ENCODE measurements around the gene SLC4A5.
"Not testable (repeated sequence)": the region's sequence is repeated elsewhere in the genome, so short reads cannot be mapped to it uniquely, and the experiment has no call there.

The SLC4A5 gene

DNA sequence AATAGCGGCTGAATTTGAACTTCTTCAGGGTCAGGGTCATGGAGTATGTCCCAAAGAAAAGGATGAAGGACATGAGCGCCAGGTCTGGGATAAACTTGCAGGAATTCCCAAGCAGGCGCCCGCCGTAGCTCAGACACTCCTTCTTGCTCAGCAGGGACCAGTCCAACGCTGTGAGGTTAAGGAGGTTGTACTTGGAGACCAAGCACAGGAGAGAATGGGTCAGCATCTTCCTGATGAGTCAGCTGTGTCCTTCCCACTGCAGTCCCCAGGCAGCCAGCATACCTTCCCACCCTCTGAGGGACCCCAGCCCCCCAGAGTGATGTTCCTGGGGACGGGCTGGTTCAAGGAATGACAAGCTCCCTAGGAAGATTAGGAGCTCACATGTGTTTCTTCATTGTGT is 103.9 kb downstream of the SLC4A5 start:
- Histone ChIP-seq H3K27me3 (ENCODE audit: control insufficient read depth, insufficient read depth, low read length) (no peaks in the 10 kb centered on the region), H3K27ac (no peak overlapping the region), H3K9me3 (ENCODE audit: control insufficient read depth, low read length) (no peaks in the 10 kb centered on the region), H2AFZ (no peak overlapping the region), H3K36me3 (ENCODE audit: control insufficient read depth, insufficient read depth, low read length) (no peaks in the 10 kb centered on the region), H3K4me1 (no peaks in the 10 kb centered on the region), H3K4me3 (ENCODE audit: low read depth, low read length) (no peak overlapping the region), H3K79me2 (no peaks in the 10 kb centered on the region), H3K9ac (no peak overlapping the region), H3K4me2 (ENCODE audit: low read length) (no peak overlapping the region)
- TF ChIP-seq, protein P1, sequence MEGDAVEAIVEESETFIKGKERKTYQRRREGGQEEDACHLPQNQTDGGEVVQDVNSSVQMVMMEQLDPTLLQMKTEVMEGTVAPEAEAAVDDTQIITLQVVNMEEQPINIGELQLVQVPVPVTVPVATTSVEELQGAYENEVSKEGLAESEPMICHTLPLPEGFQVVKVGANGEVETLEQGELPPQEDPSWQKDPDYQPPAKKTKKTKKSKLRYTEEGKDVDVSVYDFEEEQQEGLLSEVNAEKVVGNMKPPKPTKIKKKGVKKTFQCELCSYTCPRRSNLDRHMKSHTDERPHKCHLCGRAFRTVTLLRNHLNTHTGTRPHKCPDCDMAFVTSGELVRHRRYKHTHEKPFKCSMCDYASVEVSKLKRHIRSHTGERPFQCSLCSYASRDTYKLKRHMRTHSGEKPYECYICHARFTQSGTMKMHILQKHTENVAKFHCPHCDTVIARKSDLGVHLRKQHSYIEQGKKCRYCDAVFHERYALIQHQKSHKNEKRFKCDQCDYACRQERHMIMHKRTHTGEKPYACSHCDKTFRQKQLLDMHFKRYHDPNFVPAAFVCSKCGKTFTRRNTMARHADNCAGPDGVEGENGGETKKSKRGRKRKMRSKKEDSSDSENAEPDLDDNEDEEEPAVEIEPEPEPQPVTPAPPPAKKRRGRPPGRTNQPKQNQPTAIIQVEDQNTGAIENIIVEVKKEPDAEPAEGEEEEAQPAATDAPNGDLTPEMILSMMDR (IDR thresholded peaks at IDR 0.05), result no peak

DNA sequence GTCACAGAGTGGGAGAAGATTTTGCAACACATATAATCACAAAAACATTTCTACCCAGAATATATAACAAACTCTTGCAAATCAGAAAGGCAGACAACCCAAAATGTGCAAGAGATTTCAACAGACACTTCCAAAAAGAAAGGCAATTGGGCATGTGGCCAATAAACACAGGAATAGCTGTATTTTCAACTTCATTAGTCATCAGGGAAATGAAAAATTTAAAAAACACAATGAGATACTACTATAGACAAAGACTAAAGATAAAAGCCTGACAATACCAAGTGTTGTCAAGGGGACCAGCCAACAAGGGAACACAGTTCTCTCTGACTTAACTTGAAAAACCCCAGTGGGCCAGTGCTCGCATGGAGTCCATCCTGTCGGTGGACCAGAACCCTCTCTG is 104.3 kb downstream of the SLC4A5 start:
- H3K9me3 ChIP-seq (ENCODE audit: control insufficient read depth, low read length), result no peaks in the 10 kb centered on the region
- no peaks in the 10 kb centered on the region for H3K27me3 ChIP-seq (ENCODE audit: control insufficient read depth, insufficient read depth, low read length)
- no peak overlapping the region for H2AFZ ChIP-seq
- no peaks in the 10 kb centered on the region for H3K79me2 ChIP-seq
- H3K4me2 ChIP-seq (ENCODE audit: low read length), result no peak overlapping the region
- no peak overlapping the region for H3K9ac ChIP-seq
- TF ChIP-seq, protein P1 (IDR thresholded peaks at IDR 0.05), result no peak
- H3K36me3 ChIP-seq (ENCODE audit: control insufficient read depth, insufficient read depth, low read length), result no peaks in the 10 kb centered on the region
- no peak overlapping the region for H3K27ac ChIP-seq
- H3K4me3 ChIP-seq (ENCODE audit: low read depth, low read length), result no peak overlapping the region
- no peaks in the 10 kb centered on the region for H3K4me1 ChIP-seq

DNA sequence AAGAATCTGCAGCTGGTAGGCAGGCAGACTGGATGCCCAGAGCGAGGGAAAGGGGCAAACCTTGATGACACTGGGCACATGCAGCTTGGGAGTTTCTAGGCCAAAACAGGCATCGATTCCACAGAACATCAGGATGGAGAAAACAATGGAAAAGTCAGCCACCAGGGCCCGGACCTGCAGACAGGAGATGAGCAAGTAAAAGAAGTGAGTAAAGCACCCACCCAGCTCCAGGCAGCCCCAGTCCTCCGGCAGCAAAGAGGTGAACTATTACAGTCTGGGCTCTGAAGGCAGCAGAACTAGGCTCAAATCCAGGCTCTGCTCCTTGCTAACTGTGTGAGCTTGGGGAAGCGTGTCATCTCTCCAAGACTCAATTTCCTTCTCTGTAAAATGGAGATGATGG is 108.2 kb downstream of the SLC4A5 start:
- TF ChIP-seq, protein P1 (IDR thresholded peaks at IDR 0.05), result no peak
- H3K4me1 ChIP-seq, result no peaks in the 10 kb centered on the region
- H3K36me3 ChIP-seq (ENCODE audit: control insufficient read depth, insufficient read depth, low read length), result no peaks in the 10 kb centered on the region
- H2AFZ ChIP-seq, result no peak overlapping the region
- H3K27ac ChIP-seq, result no peak overlapping the region
- no peak overlapping the region for H3K4me2 ChIP-seq (ENCODE audit: low read length)
- no peaks in the 10 kb centered on the region for H3K79me2 ChIP-seq
- H3K27me3 ChIP-seq (ENCODE audit: control insufficient read depth, insufficient read depth, low read length), result no peaks in the 10 kb centered on the region
- H3K9ac ChIP-seq, result no peak overlapping the region
- no peak overlapping the region for H3K4me3 ChIP-seq (ENCODE audit: low read depth, low read length)
- no peaks in the 10 kb centered on the region for H3K9me3 ChIP-seq (ENCODE audit: control insufficient read depth, low read length)

DNA sequence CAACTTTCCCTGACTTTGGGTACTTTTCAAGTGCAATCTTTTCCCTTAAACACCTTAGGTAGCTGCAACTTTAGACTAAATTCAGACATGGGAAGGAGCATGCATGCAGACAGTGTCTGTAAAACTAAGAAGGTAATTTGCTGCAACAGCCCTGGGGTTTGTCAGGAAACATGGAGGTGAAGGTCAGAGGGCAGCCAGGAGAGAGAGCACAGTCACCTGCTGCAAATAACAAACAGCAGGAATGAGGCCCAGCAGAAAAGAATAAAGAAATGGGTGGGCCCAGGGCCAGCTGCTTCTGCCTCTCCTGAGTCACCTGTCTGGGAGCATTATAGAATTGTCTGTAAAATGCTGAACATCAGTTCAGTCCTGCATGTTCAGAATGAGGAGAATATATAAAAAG is 109.6 kb downstream of the SLC4A5 start:
- H3K9ac ChIP-seq, result no peak overlapping the region
- H3K79me2 ChIP-seq, result no peaks in the 10 kb centered on the region
- no peaks in the 10 kb centered on the region for H3K4me1 ChIP-seq
- no peak overlapping the region for H3K27ac ChIP-seq
- no peak overlapping the region for H3K4me2 ChIP-seq (ENCODE audit: low read length)
- no peak overlapping the region for H2AFZ ChIP-seq
- no peaks in the 10 kb centered on the region for H3K36me3 ChIP-seq (ENCODE audit: control insufficient read depth, insufficient read depth, low read length)
- no peaks in the 10 kb centered on the region for H3K9me3 ChIP-seq (ENCODE audit: control insufficient read depth, low read length)
- no peak overlapping the region for H3K4me3 ChIP-seq (ENCODE audit: low read depth, low read length)
- no peaks in the 10 kb centered on the region for H3K27me3 ChIP-seq (ENCODE audit: control insufficient read depth, insufficient read depth, low read length)
- TF ChIP-seq, protein P1 (IDR thresholded peaks at IDR 0.05), result no peak

DNA sequence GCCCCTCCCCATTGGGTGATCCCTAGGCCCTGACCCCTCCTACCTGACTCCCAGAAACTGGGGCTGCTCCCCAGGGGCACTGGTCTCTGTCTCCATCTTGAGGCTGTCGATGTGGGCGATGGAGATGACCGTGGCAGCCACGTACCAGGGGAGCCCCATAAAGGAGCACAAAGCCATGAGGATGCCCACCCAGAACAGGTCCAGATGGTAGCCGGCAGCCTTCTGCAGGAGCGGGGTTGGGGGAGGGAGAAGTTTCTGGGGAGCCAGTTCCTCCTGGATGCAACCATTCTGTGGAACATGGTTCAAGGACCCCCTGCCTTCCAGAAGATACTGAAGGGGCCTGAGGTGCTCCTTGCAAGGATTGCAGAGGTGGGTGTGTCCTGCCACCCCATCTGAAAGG is 110.8 kb downstream of the SLC4A5 start:
- H3K27me3 ChIP-seq (ENCODE audit: control insufficient read depth, insufficient read depth, low read length), result no peaks in the 10 kb centered on the region
- H3K79me2 ChIP-seq, result no peaks in the 10 kb centered on the region
- H3K27ac ChIP-seq, result no peak overlapping the region
- H3K36me3 ChIP-seq (ENCODE audit: control insufficient read depth, insufficient read depth, low read length), result no peaks in the 10 kb centered on the region
- H3K4me2 ChIP-seq (ENCODE audit: low read length), result no peak overlapping the region
- H3K9me3 ChIP-seq (ENCODE audit: control insufficient read depth, low read length), result no peaks in the 10 kb centered on the region
- H3K4me3 ChIP-seq (ENCODE audit: low read depth, low read length), result no peak overlapping the region
- H3K4me1 ChIP-seq, result no peaks in the 10 kb centered on the region
- no peak overlapping the region for H3K9ac ChIP-seq
- H2AFZ ChIP-seq, result no peak overlapping the region
- TF ChIP-seq, protein P1 (IDR thresholded peaks at IDR 0.05), result no peak

DNA sequence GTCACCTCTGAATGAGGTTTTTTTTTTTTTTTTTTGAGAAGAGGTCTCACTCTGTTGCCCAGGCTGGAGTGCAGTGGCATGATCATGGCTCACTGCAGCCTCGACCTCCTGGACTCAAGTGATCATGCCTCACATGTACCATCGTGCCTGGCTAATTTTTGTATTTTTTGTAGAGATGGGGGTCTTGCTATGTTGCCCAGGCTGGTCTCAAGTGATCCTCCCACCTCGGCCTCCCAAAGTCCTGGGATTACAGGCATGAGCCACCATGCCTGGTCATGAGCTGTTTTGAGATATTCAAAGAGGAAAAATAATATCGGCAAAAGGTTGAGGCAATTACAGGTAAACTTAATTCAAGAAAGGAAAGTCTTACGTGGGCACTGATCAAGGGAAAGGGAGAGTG is 113.4 kb downstream of the SLC4A5 start:
- H2AFZ ChIP-seq; H3K4me3 ChIP-seq (ENCODE audit: low read depth, low read length); H3K9ac ChIP-seq; H3K27ac ChIP-seq; H3K4me2 ChIP-seq (ENCODE audit: low read length); H3K9me3 ChIP-seq (ENCODE audit: control insufficient read depth, low read length); H3K4me1 ChIP-seq; H3K27me3 ChIP-seq (ENCODE audit: control insufficient read depth, insufficient read depth, low read length); H3K36me3 ChIP-seq (ENCODE audit: control insufficient read depth, insufficient read depth, low read length); H3K79me2 ChIP-seq: not testable (repeated sequence)
